ENCODE data around the gene ZAR1L.
"Not testable (repeated sequence)": the region's sequence is repeated elsewhere in the genome, so short reads cannot be mapped to it uniquely, and the experiment has no call there.

The ZAR1L gene, protein sequence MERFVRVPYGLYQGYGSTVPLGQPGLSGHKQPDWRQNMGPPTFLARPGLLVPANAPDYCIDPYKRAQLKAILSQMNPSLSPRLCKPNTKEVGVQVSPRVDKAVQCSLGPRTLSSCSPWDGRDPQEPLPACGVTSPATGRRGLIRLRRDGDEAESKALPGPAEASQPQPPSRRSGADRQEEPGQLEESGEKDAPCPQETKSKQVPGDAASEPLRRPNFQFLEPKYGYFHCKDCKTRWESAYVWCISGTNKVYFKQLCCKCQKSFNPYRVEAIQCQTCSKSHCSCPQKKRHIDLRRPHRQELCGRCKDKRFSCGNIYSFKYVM

DNA sequence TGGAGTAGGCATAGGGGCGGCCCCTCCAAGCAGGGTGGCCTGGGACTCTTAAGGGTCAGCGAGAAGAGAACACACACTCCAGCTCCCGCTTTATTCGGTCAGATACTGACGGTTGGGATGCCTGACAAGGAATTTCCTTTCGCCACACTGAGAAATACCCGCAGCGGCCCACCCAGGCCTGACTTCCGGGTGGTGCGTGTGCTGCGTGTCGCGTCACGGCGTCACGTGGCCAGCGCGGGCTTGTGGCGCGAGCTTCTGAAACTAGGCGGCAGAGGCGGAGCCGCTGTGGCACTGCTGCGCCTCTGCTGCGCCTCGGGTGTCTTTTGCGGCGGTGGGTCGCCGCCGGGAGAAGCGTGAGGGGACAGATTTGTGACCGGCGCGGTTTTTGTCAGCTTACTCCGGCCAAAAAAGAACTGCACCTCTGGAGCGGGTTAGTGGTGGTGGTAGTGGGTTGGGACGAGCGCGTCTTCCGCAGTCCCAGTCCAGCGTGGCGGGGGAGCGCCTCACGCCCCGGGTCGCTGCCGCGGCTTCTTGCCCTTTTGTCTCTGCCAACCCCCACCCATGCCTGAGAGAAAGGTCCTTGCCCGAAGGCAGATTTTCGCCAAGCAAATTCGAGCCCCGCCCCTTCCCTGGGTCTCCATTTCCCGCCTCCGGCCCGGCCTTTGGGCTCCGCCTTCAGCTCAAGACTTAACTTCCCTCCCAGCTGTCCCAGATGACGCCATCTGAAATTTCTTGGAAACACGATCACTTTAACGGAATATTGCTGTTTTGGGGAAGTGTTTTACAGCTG lies at the start of gene ZAR1L, which contains the start of gene BRCA2:
Gene ZAR1L (minus strand): TSS at position 126 of the 790 bp plus-strand sequence. CDS start 3,438 bp downstream, outside the sequence.
Gene BRCA2 (plus strand): TSS at position 271 of the 790 bp plus-strand sequence. CDS start 953 bp downstream, outside the sequence.
- peak; percentile 93 for DNase-seq (ENCODE audit: low spot score)

DNA sequence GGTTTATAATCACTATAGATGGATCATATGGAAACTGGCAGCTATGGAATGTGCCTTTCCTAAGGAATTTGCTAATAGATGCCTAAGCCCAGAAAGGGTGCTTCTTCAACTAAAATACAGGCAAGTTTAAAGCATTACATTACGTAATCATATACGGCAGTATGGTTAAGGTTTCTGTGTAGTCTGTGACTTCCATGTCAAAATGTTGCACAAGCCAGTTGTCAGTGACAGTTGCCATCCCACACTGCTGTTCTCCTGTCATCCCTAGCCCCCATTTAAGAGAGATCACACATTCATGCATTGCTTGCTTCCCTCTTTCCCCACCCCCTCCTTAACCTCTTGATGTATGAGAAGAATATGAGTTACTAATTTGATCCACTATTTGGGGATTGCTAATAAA lies 47.4 kb upstream of the ZAR1L start:
- DNase-seq (ENCODE audit: low spot score): no peak

DNA sequence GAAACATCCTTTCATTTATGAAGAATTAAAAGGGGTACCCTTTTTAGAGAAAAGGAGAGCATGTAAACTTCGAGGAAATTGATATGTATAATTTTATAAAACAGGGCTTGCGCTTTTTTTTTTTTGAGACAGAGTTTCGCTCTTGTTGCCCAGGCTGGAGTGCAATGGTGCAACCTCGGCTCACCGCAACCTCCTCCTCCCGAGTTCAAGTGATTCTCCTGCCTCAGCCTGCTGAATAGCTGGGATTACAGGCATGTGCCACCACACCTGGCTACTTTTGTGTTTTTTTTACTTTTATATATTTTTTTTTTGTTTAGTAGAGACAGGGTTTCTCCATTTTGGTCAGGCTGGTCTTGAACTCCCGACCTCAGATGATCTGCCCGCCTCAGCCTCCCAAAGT lies 40.8 kb upstream of the ZAR1L start:
- DNase-seq (ENCODE audit: low spot score): not testable (repeated sequence)

DNA sequence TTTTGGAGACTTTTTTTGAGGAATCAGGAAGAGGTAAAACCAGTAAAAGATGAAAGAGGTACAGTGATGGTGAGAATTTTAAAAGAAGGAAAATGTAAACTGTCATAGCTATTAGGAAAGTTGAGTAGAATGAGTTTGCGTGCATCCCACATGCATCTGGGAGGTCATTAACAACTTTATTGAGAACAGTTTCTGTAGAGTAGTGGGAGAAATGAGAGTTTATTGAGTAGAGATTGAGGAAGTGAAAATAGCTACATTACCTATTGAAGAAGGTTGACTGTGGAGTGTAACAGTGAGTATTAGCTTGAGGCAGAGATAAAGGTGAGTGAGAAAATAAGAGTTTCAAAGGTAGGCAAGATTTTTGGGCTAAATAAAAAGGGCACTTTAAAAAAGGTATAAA lies 38.9 kb upstream of the ZAR1L start:
- DNase-seq (ENCODE audit: low spot score): no peak

DNA sequence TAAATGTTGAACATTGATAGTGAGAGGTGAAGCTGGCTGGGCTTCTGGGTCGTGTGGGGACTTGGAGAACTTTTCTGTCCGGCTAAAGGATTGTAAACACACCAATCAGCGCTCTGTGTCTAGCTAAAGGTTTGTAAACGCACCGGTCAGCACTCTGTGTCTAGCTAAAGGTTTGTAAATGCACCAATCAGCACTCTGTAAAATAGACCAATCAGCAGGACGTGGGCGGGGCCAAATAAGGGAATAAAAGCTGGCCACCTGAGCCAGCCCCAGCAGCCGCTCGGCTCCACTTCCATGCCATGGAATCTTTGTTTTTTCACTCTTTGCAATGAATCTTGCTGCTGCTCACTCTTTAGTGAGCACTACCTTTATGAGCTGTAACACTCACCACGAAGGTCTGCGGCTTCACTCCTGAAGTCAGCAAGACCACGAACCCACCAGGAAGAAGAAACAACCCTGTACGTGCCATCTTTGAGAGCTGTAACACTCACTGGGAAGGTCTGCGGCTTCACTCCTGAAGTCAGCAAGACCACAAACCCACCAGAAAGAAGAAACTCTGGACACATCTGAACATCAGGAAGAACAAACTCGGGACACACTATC lies 35.8 kb upstream of the ZAR1L start:
- DNase-seq (ENCODE audit: low spot score): not testable (repeated sequence)

DNA sequence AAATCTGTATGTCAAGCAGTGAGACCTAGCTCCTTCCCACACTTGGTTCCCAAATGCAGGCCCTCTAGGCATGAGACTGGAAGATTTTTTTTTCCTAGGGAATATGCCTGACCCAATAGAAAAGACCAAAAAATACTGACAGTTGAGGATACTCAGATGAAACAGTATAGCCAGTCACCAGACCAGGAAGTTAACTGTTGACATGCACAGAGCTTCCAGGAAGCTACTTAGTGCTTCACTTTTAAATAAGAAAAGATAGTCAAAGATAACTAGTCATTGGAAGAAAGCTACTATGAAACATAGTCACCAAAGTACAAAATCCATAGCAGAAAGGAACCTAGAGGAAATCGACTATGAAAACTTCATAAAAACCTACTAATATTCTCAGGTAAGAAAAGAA lies 32.5 kb upstream of the ZAR1L start:
- DNase-seq (ENCODE audit: low spot score): no peak

DNA sequence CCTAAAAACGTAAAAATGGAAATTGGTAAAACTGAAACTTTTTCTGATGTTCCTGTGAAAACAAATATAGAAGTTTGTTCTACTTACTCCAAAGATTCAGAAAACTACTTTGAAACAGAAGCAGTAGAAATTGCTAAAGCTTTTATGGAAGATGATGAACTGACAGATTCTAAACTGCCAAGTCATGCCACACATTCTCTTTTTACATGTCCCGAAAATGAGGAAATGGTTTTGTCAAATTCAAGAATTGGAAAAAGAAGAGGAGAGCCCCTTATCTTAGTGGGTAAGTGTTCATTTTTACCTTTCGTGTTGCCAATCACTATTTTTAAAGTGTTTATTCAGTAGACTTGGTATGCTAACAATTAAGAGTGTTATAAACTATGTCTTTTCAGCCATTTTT lies 25.8 kb upstream of the ZAR1L start:
- DNase-seq (ENCODE audit: low spot score): no peak

DNA sequence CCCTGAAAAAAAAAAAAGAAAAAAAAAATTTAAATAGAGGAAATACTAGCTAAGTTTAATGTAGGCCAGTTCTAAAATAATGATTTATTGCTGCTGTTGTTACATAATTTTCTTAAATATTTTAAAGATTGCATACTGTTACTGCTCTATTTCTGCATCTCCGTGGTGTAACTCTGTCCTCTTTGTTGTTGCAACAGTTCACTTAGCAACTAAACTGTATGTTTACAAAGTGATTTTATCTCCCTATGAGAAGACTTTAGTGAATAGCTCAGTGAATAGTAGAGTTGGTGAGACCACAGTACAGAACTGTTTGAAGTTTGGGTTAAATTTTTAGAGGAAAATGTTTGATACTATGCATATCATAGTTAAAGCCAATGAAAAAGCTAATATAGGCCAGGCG lies 19.5 kb upstream of the ZAR1L start:
- no peak for DNase-seq (ENCODE audit: low spot score)

DNA sequence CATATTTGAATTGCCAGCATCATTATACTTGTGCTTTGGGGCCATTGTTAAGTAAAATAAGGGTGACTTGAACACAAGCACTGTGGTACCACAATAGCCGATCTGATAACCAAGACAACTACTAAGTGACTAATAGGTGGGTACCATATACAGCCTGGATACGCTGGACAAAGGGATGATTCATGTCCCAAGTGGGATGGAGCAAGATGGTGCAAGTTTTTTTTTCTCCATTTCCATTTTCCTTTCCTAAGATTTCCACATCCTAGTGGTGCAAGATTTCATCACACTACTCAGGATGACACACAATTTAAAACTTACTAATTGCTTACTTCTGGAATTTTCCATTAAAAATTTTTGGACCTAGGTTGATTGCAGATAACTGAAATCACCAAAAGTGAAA lies 15.3 kb upstream of the ZAR1L start:
- peak; percentile 55 for DNase-seq (ENCODE audit: low spot score)

DNA sequence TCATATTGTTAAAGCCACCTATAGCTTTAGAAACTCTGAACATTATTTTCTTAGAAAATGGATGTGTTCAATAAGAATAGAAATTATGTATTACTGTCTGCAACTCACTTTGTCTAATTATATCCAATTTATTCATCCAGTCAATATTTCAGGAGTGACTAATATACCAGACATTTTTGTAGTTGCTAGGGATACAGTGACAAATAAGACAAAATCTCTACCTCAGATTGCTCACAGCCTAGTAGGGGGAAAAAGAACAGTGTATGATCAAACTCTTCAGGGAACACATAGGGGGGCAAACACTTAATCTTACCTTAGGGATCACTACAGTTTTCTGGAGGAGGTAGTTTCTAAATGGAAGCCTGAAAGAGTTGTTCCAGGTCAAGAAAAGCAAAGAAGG lies 8.7 kb upstream of the ZAR1L start:
- DNase-seq (ENCODE audit: low spot score): peak; percentile 78

DNA sequence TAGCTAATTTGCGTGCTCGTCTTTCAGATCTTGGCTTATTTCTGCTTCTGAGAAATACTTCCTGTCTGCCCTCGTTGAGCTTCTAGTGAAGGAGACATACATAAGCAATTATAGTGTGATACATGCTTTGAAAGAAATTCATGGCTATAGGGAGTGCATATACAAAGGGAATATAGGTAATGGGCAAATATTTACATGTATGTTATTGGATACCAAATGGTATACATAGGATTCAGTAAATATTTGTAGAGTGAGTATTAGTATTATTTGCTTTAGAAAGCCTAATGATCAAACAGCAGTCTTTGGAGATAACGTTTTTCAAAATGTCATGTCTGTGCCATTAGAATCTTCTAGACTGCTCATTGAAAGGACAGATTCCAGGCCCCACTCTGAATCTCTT lies 5.4 kb upstream of the ZAR1L start:
- no peak for DNase-seq (ENCODE audit: low spot score)

DNA sequence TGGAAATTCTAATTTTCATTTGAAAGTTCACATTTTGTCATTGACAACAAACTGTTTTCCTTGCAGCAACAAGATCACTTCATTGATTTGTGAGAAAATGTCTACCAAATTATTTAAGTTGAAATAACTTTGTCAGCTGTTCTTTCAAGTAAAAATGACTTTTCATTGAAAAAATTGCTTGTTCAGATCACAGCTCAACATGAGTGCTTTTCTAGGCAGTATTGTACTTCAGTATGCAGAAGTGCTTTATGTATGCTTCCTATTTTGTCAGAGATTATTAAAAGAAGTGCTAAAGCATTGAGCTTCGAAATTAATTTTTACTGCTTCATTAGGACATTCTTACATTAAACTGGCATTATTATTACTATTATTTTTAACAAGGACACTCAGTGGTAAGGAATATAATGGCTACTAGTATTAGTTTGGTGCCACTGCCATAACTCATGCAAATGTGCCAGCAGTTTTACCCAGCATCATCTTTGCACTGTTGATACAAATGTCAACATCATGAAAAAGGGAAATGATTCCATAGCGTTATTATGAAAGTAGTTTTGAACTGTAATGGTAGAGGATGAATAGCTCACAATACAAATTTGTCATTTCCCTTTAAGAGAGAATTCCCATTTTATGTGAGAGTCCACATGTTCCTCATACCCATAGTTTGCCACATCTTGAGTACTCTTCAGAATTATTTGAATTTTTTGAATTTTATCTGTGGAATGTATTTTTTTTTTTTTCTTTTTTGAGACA lies 2.7 kb upstream of the ZAR1L start:
- no peak for DNase-seq (ENCODE audit: low spot score)

DNA sequence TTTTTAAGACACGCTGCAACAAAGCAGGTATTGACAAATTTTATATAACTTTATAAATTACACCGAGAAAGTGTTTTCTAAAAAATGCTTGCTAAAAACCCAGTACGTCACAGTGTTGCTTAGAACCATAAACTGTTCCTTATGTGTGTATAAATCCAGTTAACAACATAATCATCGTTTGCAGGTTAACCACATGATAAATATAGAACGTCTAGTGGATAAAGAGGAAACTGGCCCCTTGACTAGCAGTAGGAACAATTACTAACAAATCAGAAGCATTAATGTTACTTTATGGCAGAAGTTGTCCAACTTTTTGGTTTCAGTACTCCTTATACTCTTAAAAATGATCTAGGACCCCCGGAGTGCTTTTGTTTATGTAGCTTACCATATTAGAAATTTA lies 1.3 kb upstream of the ZAR1L start:
- no peak for DNase-seq (ENCODE audit: low spot score)

DNA sequence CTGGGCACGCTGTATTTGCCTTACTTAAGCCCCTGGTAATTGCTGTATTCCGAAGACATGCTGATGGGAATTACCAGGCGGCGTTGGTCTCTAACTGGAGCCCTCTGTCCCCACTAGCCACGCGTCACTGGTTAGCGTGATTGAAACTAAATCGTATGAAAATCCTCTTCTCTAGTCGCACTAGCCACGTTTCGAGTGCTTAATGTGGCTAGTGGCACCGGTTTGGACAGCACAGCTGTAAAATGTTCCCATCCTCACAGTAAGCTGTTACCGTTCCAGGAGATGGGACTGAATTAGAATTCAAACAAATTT lies 821 bp upstream of the ZAR1L start:
- no peak for DNase-seq (ENCODE audit: low spot score)

DNA sequence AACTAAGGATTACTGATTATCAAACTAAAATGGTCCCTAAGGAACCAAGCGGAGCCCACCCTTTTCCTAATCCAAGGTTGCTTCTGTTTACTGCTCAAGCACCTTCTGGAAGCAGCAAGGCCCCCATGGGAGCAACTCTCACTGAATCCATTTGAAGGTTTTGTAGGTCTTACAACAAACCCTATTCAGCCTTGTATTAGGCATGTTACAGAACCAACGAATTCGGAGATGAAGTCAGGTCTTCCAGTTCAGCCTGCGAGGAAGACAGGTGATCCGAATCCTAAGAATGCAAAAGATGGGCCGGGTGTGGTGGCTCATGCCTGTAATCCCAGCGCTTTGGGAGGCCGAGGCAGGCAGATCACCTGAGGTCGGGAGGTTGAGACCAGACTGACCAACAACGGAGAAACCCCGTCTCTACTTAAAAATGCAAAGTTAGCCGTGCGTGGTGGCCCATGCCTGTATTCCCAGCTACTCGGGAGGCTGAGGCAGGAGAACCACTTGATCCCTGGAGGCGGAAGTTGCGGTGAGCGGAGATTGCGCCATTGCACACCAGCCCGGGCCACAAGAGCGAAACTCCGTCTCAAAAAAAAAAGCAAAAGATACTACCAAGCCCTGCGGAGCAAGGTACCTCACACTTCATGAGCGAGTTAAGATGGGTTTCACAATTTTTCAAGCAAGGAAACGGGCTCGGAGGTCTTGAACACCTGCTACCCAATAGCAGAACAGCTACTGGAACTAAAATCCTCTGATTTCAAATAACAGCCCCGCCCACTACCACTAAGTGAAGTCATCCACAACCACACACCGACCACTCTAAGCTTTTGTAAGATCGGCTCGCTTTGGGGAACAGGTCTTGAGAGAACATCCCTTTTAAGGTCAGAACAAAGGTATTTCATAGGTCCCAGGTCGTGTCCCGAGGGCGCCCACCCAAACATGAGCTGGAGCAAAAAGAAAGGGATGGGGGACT lies 609 bp downstream of the ZAR1L start:
- peak; percentile 48 for DNase-seq (ENCODE audit: low spot score)

DNA sequence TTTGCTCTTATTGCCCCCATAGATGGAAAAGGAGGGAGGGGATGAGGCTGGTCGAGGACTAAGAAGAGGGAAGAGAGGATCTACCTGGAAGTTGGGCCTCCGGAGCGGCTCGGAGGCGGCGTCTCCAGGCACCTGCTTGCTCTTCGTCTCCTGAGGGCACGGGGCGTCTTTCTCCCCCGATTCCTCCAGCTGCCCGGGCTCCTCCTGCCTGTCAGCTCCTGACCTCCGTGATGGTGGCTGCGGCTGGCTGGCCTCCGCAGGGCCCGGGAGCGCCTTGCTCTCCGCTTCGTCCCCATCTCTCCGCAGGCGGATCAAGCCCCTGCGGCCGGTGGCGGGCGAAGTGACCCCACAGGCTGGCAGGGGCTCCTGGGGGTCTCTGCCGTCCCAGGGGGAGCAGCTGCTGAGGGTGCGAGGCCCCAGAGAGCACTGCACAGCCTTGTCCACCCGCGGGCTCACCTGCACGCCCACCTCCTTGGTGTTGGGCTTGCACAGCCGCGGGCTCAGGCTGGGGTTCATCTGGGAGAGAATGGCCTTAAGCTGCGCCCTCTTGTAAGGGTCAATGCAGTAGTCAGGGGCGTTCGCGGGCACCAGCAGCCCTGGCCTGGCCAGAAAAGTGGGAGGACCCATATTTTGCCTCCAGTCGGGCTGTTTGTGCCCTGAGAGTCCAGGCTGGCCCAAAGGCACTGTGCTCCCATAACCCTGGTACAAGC lies 3.8 kb downstream of the ZAR1L start:
- no peak for DNase-seq (ENCODE audit: low spot score)

DNA sequence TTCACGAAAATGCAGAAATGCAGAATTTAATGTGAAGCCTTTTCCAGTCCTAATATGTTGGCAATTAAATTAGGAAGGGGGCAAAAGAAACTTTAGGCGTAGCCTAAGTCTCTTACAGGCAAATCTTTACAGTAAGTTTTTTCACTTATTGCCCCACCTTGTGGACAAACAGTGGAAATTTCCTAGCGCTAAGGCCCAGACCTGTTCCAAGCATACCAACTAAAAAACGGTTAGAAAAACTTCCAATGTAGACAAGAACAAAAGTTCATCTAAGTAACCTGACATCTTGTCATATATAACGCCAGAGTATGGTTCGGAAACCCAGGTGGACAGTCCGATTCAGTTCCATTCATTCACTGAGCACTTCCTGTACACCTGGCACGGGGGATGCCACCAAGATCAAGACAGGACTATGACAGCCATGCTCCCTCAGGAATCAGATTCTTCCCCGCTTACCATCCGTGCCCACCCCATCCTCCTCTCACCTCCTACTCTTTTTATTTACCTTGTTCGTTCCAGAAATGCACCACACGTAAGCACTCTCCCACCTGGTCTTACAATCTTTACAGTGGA lies 4.9 kb downstream of the ZAR1L start:
- peak; percentile 63 for DNase-seq (ENCODE audit: low spot score)

DNA sequence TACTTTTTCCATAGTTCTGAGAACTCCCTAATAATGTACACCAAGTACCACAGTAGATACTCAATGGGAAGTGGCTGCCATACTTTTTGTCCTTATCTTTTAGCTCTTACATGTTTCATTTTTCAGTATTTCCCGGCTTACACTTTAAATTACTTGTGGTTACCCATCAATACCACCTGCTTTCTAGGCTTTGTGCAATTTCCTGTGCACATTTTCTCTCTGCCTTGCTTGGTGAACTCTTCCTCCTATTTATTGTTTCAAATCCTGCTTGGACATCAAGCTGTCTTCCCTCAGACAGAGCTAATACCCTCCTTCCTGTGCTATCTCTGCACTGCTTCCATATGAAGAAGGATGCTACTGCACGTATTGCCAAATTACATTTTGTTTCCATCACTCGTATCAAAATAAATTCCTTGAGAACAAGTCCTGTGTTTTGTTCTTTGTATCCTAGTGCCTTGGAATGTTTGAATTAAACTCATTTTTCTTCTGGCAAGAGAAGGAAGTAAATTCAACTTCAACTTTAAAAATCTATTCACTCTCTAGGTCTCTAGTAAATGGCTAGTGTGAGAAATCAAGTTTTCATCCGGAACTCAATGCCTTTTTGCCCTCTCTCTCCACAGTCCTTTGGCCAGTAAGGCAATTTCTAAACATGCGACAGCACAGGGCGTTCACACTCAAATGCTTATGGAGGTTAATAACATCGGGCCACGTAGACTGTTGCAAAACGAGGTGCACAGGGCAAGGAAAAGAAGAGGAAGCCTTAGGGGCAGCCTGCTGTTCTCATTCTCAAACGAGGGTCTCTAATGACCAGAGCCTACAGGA lies 5.6 kb downstream of the ZAR1L start:
- DNase-seq (ENCODE audit: low spot score): peak; percentile 13

DNA sequence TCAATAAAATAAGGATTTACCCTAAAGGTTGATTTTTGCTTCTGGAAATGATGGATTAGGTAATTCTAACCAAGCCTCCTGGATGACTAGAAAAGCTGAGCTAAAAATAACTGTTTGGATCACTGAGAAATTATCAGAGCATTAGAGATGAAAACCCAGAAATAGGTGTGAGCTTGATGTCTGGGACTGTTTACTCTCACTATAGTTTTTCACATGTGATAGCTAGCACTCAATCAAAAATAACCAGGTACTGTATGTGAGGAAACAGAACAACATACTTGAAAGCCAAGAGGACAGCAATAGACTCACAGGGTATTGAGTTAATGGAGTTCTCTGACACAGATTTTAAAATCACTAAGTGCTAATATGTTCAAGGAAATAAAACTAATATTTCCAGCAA lies 9.5 kb downstream of the ZAR1L start:
- no peak for DNase-seq (ENCODE audit: low spot score)
